ENCODE measurements around the gene NDUFA13. TPM values are rescaled to one million over a fixed set of nuclear protein-coding genes. Genes with fewer than 3 reads are reported as not detected.

Gene NDUFA13
- total and polyA plus RNA-seq, 12 donors: 17.0 to 558 (median 326) TPM

DNA sequence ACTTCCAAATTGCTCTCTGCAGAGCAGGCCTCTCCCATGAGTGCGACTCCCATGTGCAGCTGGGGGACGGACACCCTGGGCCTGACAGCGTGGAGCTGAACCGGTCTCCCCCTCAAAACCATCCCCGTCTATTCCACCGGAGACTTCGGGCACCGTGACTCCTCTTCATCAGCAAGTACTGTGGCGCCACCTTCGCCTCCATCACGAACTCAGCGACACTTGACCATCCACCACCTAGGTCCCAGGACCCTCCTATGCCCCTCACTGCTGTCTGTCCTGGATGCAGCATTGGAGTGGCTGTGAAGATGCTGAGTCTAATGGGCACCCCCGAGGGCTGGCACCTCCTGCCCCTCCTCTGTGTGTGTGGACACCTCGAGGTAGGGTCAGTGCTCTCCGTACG, 42.6 kb downstream of the NDUFA13 start:
- intact Hi-C loops (cut with DNase I): no loop called here
- H3K4me1 ChIP-seq (replicated peaks in 1 of 2): no peaks in the 10 kb centered on the region
- TF ChIP-seq, protein P1, sequence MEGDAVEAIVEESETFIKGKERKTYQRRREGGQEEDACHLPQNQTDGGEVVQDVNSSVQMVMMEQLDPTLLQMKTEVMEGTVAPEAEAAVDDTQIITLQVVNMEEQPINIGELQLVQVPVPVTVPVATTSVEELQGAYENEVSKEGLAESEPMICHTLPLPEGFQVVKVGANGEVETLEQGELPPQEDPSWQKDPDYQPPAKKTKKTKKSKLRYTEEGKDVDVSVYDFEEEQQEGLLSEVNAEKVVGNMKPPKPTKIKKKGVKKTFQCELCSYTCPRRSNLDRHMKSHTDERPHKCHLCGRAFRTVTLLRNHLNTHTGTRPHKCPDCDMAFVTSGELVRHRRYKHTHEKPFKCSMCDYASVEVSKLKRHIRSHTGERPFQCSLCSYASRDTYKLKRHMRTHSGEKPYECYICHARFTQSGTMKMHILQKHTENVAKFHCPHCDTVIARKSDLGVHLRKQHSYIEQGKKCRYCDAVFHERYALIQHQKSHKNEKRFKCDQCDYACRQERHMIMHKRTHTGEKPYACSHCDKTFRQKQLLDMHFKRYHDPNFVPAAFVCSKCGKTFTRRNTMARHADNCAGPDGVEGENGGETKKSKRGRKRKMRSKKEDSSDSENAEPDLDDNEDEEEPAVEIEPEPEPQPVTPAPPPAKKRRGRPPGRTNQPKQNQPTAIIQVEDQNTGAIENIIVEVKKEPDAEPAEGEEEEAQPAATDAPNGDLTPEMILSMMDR (IDR thresholded peaks at IDR 0.05): no peak
- TF ChIP-seq POLR2A (IDR thresholded peaks at IDR 0.05): no peak
- 90 to 98% (median 96%) methylated on average over 12 to 16 of the region's 16 CpGs for WGBS, 4 donors
- H3K27me3 ChIP-seq: no peaks in the 10 kb centered on the region
- DNase-seq: no peak
- no peak overlapping the region for H3K4me3 ChIP-seq
- H3K9me3 ChIP-seq (replicated peaks in 1 of 3): no peaks in the 10 kb centered on the region
- H3K27ac ChIP-seq: no peak overlapping the region
- no peaks in the 10 kb centered on the region for H3K36me3 ChIP-seq (replicated peaks in 1 of 2)

DNA sequence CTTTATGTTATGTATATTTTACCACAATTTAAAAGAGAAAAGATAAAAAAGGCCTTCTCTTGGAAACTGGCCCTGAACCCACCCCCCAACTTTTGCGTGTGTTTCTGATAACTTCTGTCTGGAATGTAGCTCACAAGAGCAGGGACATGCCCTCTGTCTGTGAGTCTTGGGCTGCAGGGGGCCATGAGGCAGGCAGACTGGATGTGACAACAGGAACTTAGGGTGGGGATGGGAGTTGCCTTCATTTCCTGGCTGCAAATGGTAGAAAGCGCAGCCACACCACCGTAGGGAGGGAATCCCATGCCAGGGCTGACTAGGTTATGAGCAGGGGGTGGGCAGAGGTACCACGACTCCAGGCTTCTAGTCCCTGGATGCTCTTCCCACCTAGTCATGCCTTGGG, 43.9 kb downstream of the NDUFA13 start:
- 30 to 67% (median 52%) methylated on average over 1 to 4 of the region's 4 CpGs for WGBS, 4 donors
- no peak overlapping the region for H3K4me3 ChIP-seq

DNA sequence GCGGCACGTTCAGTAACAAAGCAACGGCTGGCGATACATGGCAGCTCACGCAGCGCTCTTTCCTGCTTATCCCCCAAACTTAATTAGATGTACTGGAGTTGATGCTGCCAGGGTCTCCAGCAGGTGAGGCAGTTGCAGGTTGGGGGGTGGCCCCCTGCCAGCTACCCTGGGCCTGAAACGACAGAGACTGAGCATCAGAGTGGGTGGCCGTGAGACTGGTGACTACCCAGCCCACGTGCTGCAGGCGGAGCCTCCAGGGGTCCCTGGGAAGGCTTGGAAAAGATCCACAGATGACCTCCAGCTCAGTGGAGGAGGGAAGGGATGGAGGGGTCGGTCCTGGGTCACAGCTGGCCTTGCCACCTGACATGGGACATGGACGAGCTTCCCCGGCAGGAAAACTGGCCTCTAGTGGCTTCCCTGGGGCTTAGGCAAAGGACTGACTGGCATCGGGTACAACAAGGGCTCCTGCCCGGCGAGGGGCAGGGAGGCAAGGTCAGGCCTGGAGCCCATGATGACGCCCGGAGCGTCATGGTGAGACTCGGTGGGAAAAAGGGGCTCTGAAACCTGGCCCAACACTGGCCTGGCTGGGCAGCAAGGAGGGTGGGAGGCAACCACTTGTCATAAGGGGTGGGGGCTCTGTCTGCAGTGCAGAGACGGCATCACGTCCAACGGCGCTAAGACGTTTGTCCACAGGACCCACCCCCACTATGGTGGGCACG, 46.1 kb downstream of the NDUFA13 start:
- intact Hi-C loops (cut with DNase I): no loop called here
- Histone ChIP-seq H3K36me3 (replicated peaks in 1 of 2) (no peaks in the 10 kb centered on the region), H3K27me3 (no peaks in the 10 kb centered on the region), H3K27ac (no peak overlapping the region), H3K9me3 (replicated peaks in 1 of 3) (no peaks in the 10 kb centered on the region), H3K4me3 (no peak overlapping the region), H3K4me1 (replicated peaks in 1 of 2) (no peaks in the 10 kb centered on the region)
- TF ChIP-seq, protein P1 (IDR thresholded peaks at IDR 0.05): no peak
- no peak for TF ChIP-seq POLR2A (IDR thresholded peaks at IDR 0.05)
- WGBS, 4 donors: 72 to 86% (median 84%) methylated on average over 12 to 26 of the region's 26 CpGs
- no peak for DNase-seq

More for the DNA sequence above, 43.9 kb downstream of the NDUFA13 start:
- no peak for DNase-seq
- no peak for TF ChIP-seq POLR2A (IDR thresholded peaks at IDR 0.05)
- TF ChIP-seq, protein P1 (IDR thresholded peaks at IDR 0.05): no peak
- no peaks in the 10 kb centered on the region for H3K4me1 ChIP-seq (replicated peaks in 1 of 2)
- H3K27ac ChIP-seq: no peak overlapping the region
- no peaks in the 10 kb centered on the region for H3K36me3 ChIP-seq (replicated peaks in 1 of 2)
- H3K27me3 ChIP-seq: no peaks in the 10 kb centered on the region
- no peaks in the 10 kb centered on the region for H3K9me3 ChIP-seq (replicated peaks in 1 of 3)
- intact Hi-C loops (cut with DNase I): no loop called here

DNA sequence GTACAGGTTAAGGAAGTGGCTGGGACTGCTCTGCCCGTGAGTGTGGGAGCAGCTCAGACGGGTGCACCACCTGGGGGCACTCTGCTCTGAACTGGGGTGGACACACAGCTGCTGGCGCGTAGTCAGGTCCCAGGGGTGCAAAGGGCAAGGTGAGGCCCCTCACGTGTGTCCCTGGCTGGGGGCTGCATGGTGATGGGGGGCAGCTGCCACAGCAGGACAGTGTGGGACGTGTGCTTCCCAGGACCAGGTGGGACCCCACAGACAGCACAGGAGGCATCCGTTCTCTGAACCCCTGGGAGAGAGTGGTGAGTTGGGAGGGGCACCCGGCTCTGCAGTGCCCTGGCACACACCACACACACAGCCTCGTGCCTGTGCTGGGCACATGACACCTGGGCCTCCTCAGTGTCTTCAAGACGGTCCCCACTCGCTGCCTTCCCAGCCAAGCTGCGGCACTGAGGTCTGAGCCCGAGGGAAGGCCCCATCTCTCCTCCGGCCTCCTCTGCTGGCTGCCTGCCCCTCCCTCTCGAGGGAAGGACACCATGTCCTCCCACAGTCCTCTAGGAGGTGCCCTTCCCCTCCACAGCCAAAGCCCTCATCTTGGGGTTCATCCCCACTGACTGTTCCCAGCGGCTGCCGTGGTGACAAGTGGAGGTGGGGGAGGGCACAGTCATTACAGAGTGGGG, 46.8 kb downstream of the NDUFA13 start:
- Histone ChIP-seq H3K27ac (no peak overlapping the region), H3K27me3 (no peaks in the 10 kb centered on the region), H3K36me3 (replicated peaks in 1 of 2) (no peaks in the 10 kb centered on the region), H3K4me3 (no peak overlapping the region), H3K9me3 (replicated peaks in 1 of 3) (no peaks in the 10 kb centered on the region), H3K4me1 (replicated peaks in 1 of 2) (no peaks in the 10 kb centered on the region)
- 74 to 80% (median 78%) methylated on average over 6 to 17 of the region's 17 CpGs; no CpG with 5 or more reads in 1 of the 4 donors for WGBS, 4 donors
- intact Hi-C loops (cut with DNase I): no loop called here
- no peak for DNase-seq
- TF ChIP-seq, protein P1 (IDR thresholded peaks at IDR 0.05): no peak
- TF ChIP-seq POLR2A (IDR thresholded peaks at IDR 0.05): no peak
